Keratinocyte (primary cell): ENCODE data around the gene SRPRB.

ENCODE experiments used
- CTCF ChIP-seq, 3 experiments: IDR thresholded peaks in 1 of 3; conservative IDR thresholded peaks in 1 of 3; optimal IDR thresholded peaks in 1 of 3; 2 replicates in 2 of 3; 3 replicates in 1 of 3; pipeline versions ENCODE3 to v1.5.1; 2011; ENCODE audit warnings: low read length in 3 of 3, mild to moderate bottlenecking in 3 of 3, moderate library complexity in 2 of 3, control low read depth in 1 of 3, inconsistent platforms in 1 of 3; ENCODE audit not compliant: insufficient read depth in 2 of 3; ENCODE audit errors: extremely low read depth in 1 of 3
- EZH2 ChIP-seq: IDR thresholded peaks from one replicate; pipeline ENCODE4 v1.6.1; 2012; ENCODE audit warnings: inconsistent platforms, mild to moderate bottlenecking, low read length, moderate library complexity

GRCh38 chr3:133763797-133764683 is 41.6 kb upstream of the SRPRB start:
- TF ChIP-seq CTCF (optimal IDR thresholded peaks at IDR 0.05 in 1 of 3, IDR thresholded peaks at IDR 0.05 in 1 of 3, conservative IDR thresholded peaks at IDR 0.05 in 1 of 3; ENCODE audit: extremely low read depth in 1 of 3, insufficient read depth in 2 of 3, low read length in 3 of 3) (no peak), EZH2 (no peak)
